Measurements from ENCODE around the gene HLA-DRA.

The HLA-DRA gene

DNA sequence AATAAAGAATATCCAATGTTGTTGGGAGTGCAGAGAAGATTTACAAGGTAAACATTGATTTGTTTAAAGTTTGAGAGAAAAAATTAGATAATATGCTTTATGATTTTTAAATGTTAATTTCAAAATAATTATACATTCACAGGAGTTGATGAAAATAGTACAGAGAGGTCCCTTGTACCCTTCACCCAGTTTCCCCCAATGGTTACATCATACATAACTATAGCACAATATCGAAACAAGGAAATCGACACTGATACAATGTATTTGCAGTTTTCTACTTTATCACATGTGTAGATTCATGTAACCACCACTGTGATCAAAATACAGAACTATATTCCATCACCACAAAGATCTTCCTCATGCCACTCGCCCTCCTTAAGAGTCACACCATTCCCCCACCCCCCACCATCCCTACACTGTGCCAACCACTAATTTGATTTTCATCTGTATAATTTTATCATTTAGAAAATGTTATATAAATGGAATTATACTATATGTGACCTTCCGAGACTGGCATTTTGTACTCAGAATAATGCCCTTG lies 11.7 kb upstream of the HLA-DRA start:
- Histone ChIP-seq H3K79me2 (ENCODE audit: low read length) (no peaks in the 10 kb centered on the region), H3K4me1 (ENCODE audit: low read length) (no peaks in the 10 kb centered on the region), H3K9me2 (replicated peaks; ENCODE audit: insufficient read depth, low read length) (no peaks in the 10 kb centered on the region), H3K9me3 (replicated peaks; ENCODE audit: insufficient read depth, low read length) (no peaks in the 10 kb centered on the region), H3K36me3 (replicated peaks; ENCODE audit: insufficient read depth, low read length) (no peaks in the 10 kb centered on the region), H2AFZ (ENCODE audit: low read length) (no peak overlapping the region), H3K27ac (ENCODE audit: low read length) (no peak overlapping the region), H3K9ac (ENCODE audit: low read length) (no peak overlapping the region), H3K4me3 (ENCODE audit: low read length) (no peak overlapping the region), H3K4me2 (ENCODE audit: low read depth, low read length) (no peak overlapping the region), H3K27me3 (replicated peaks; ENCODE audit: insufficient read depth, low read length) (no peaks in the 10 kb centered on the region), H4K20me1 (ENCODE audit: insufficient read depth, low read length) (no peaks in the 10 kb centered on the region), H3F3A (ENCODE audit: insufficient read depth, low read length) (no peaks in the 10 kb centered on the region)
- TF ChIP-seq, protein P1, sequence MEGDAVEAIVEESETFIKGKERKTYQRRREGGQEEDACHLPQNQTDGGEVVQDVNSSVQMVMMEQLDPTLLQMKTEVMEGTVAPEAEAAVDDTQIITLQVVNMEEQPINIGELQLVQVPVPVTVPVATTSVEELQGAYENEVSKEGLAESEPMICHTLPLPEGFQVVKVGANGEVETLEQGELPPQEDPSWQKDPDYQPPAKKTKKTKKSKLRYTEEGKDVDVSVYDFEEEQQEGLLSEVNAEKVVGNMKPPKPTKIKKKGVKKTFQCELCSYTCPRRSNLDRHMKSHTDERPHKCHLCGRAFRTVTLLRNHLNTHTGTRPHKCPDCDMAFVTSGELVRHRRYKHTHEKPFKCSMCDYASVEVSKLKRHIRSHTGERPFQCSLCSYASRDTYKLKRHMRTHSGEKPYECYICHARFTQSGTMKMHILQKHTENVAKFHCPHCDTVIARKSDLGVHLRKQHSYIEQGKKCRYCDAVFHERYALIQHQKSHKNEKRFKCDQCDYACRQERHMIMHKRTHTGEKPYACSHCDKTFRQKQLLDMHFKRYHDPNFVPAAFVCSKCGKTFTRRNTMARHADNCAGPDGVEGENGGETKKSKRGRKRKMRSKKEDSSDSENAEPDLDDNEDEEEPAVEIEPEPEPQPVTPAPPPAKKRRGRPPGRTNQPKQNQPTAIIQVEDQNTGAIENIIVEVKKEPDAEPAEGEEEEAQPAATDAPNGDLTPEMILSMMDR (IDR thresholded peaks at IDR 0.05; ENCODE audit: low read length), result no peak
- TF ChIP-seq EZH2phosphoT487 (IDR thresholded peaks at IDR 0.05; ENCODE audit: low read length) (no peak), EZH2 (optimal IDR thresholded peaks at IDR 0.05; ENCODE audit: low read depth, low read length) (no peak)
- no peak for DNase-seq

DNA sequence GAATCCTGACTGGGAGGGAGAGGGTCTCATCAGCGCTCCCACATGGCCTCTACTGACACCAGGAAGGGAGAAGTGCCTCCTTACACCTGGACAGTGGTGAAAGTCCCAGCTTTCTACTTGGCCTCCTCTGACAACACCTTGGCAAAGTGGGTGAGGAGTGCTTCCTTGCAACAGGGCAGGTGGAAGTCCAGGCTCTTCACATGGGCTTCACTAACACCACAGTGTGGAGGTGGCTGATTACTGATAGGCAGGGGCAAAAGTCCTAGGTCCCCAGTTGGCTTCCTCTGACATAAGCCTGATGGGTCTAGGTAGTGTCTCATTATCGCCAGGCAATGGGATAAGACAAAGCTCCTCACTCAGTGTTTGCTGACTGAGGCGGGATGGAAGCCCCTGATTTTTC lies 9.5 kb upstream of the HLA-DRA start:
- no peak for TF ChIP-seq EZH2phosphoT487 (IDR thresholded peaks at IDR 0.05; ENCODE audit: low read length)
- TF ChIP-seq EZH2 (optimal IDR thresholded peaks at IDR 0.05; ENCODE audit: low read depth, low read length), result no peak
- TF ChIP-seq, protein P1 (IDR thresholded peaks at IDR 0.05; ENCODE audit: low read length), result no peak
- no peaks in the 10 kb centered on the region for H3K36me3 ChIP-seq (replicated peaks; ENCODE audit: insufficient read depth, low read length)

DNA sequence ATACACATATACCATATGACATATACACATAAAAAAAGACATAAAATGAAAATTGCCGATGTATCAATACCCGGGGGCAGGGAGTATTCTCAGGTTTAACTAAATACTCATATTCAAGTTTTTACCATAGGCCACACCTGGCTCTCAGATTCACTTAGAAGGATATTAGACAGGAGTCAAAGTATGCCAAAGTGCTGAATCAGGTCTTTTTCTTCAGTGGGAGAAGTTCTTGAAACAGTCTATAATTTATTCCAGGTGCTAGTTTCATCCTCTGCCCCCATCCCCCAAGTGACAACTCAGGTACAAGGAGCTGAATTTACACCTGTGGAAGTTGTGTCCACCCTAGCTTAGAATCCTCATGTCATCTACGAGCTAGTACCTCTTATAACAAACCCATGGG lies 8.5 kb upstream of the HLA-DRA start:
- TF ChIP-seq EZH2phosphoT487 (IDR thresholded peaks at IDR 0.05; ENCODE audit: low read length) (no peak), EZH2 (optimal IDR thresholded peaks at IDR 0.05; ENCODE audit: low read depth, low read length) (no peak)
- TF ChIP-seq, protein P1 (IDR thresholded peaks at IDR 0.05; ENCODE audit: low read length), result no peak
- H3K36me3 ChIP-seq (replicated peaks; ENCODE audit: insufficient read depth, low read length), result no peaks in the 10 kb centered on the region
- H4K20me1 ChIP-seq (ENCODE audit: insufficient read depth, low read length), result no peaks in the 10 kb centered on the region
- no peak overlapping the region for H3K27ac ChIP-seq (ENCODE audit: low read length)
- no peaks in the 10 kb centered on the region for H3K9me3 ChIP-seq (replicated peaks; ENCODE audit: insufficient read depth, low read length)
- H3K9me2 ChIP-seq (replicated peaks; ENCODE audit: insufficient read depth, low read length), result no peaks in the 10 kb centered on the region
- no peaks in the 10 kb centered on the region for H3K4me1 ChIP-seq (ENCODE audit: low read length)
- H3K4me2 ChIP-seq (ENCODE audit: low read depth, low read length), result no peak overlapping the region
- no peak for DNase-seq
- H3F3A ChIP-seq (ENCODE audit: insufficient read depth, low read length), result no peaks in the 10 kb centered on the region
- H2AFZ ChIP-seq (ENCODE audit: low read length), result no peak overlapping the region
- no peaks in the 10 kb centered on the region for H3K79me2 ChIP-seq (ENCODE audit: low read length)
- no peak overlapping the region for H3K4me3 ChIP-seq (ENCODE audit: low read length)
- H3K9ac ChIP-seq (ENCODE audit: low read length), result no peak overlapping the region
- no peaks in the 10 kb centered on the region for H3K27me3 ChIP-seq (replicated peaks; ENCODE audit: insufficient read depth, low read length)

More for the DNA sequence above, 9.5 kb upstream of the HLA-DRA start:
- Histone ChIP-seq H3K27me3 (replicated peaks; ENCODE audit: insufficient read depth, low read length) (no peaks in the 10 kb centered on the region), H2AFZ (ENCODE audit: low read length) (no peak overlapping the region), H3K4me1 (ENCODE audit: low read length) (no peaks in the 10 kb centered on the region), H3K9me2 (replicated peaks; ENCODE audit: insufficient read depth, low read length) (no peaks in the 10 kb centered on the region), H3F3A (ENCODE audit: insufficient read depth, low read length) (no peaks in the 10 kb centered on the region), H3K9me3 (replicated peaks; ENCODE audit: insufficient read depth, low read length) (no peaks in the 10 kb centered on the region), H3K79me2 (ENCODE audit: low read length) (no peaks in the 10 kb centered on the region), H3K9ac (ENCODE audit: low read length) (no peak overlapping the region), H4K20me1 (ENCODE audit: insufficient read depth, low read length) (no peaks in the 10 kb centered on the region), H3K4me3 (ENCODE audit: low read length) (no peak overlapping the region), H3K4me2 (ENCODE audit: low read depth, low read length) (no peak overlapping the region), H3K27ac (ENCODE audit: low read length) (no peak overlapping the region)
- no peak for DNase-seq
